Keratinocyte (primary cell): ENCODE data around the gene SLC4A1AP. TPM values are rescaled to one million over a fixed set of nuclear protein-coding genes. Genes with fewer than 3 reads are reported as not detected.
A peak's percentile ranks its signal among the peaks of the same experiment; 100 is the strongest.

Source experiments
- DNase-seq: peaks from one replicate; pipeline ENCODE4 v3.0.0-alpha.2; 2011; ENCODE audit warnings: low read depth, missing footprints, low spot score
- FAIRE-seq: peaks from 2 replicates; lab custom pipeline; 2011; peaks lifted over from hg19 to GRCh38; lab: Jason Lieb, UNC
- H2AFZ ChIP-seq: 2 replicates; pipeline ENCODE4 v1.6.0; 2012; ENCODE audit warnings: low read length, control low read depth, inconsistent platforms; ENCODE audit not compliant: control insufficient read depth
- H3K27ac ChIP-seq: 2 replicates; pipeline ENCODE4 v1.5.1; 2011; ENCODE audit warnings: low read length; ENCODE audit not compliant: control insufficient read depth, insufficient read depth
- H3K27me3 ChIP-seq: 3 replicates; pipeline ENCODE4 v1.6.0; 2011; ENCODE audit warnings: low read length; ENCODE audit not compliant: control insufficient read depth, insufficient read depth; ENCODE audit errors: extremely low read depth
- H3K36me3 ChIP-seq, 2 experiments: 2 replicates in 1 of 2; 3 replicates in 1 of 2; pipeline ENCODE4 v1.5.1; 2011; ENCODE audit warnings: low read length in 2 of 2, mild to moderate bottlenecking in 1 of 2; ENCODE audit not compliant: control insufficient read depth in 2 of 2, insufficient read depth in 2 of 2; ENCODE audit errors: extremely low read depth in 1 of 2
- H3K4me1 ChIP-seq: 3 replicates; pipeline ENCODE4 v1.5.1; 2011; ENCODE audit warnings: low read length; ENCODE audit not compliant: control insufficient read depth, insufficient read depth; ENCODE audit errors: extremely low read depth
- H3K4me2 ChIP-seq: 3 replicates; pipeline ENCODE4 v1.6.0; 2011; ENCODE audit warnings: low read depth, low read length; ENCODE audit not compliant: control insufficient read depth, insufficient read depth; ENCODE audit errors: extremely low read depth
- H3K4me3 ChIP-seq, 3 experiments: fragments of 200-600 bp in 1 of 3; sonication (generic) in 1 of 3; 2 replicates in 2 of 3; 3 replicates in 1 of 3; pipeline ENCODE4 v1.5.1; 2011 to 2016; ENCODE audit warnings: low read length in 3 of 3, mild to moderate bottlenecking in 3 of 3, control low read depth in 2 of 3, inconsistent platforms in 1 of 3, low read depth in 1 of 3, mixed read lengths in 1 of 3, mixed run types in 1 of 3, moderate library complexity in 1 of 3; ENCODE audit not compliant: control insufficient read depth in 2 of 3, insufficient read depth in 2 of 3; ENCODE audit errors: extremely low read depth in 1 of 3
- H3K79me2 ChIP-seq: 2 replicates; pipeline ENCODE4 v1.6.0; 2012; ENCODE audit warnings: low read length; ENCODE audit not compliant: control insufficient read depth, insufficient read depth
- H3K9ac ChIP-seq: 3 replicates; pipeline ENCODE4 v1.6.0; 2011; ENCODE audit warnings: low read length; ENCODE audit not compliant: control insufficient read depth, insufficient read depth; ENCODE audit errors: extremely low read depth
- H3K9me1 ChIP-seq: 3 replicates; pipeline ENCODE4 v1.6.0; 2011; ENCODE audit warnings: low read length; ENCODE audit not compliant: control insufficient read depth, insufficient read depth; ENCODE audit errors: extremely low read depth
- H3K9me3 ChIP-seq: 2 replicates; pipeline ENCODE4 v1.5.1; 2012; ENCODE audit warnings: low read depth, low read length; ENCODE audit not compliant: control insufficient read depth
- H4K20me1 ChIP-seq: 3 replicates; pipeline ENCODE4 v1.6.0; 2011; ENCODE audit warnings: low read length; ENCODE audit not compliant: control insufficient read depth, insufficient read depth; ENCODE audit errors: extremely low read depth
- CTCF ChIP-seq, 3 experiments: IDR thresholded peaks in 1 of 3; conservative IDR thresholded peaks in 1 of 3; optimal IDR thresholded peaks in 1 of 3; 2 replicates in 2 of 3; 3 replicates in 1 of 3; pipeline versions ENCODE3 to v1.5.1; 2011; ENCODE audit warnings: low read length in 3 of 3, mild to moderate bottlenecking in 3 of 3, moderate library complexity in 2 of 3, control low read depth in 1 of 3, inconsistent platforms in 1 of 3; ENCODE audit not compliant: insufficient read depth in 2 of 3; ENCODE audit errors: extremely low read depth in 1 of 3
- EZH2 ChIP-seq: IDR thresholded peaks from one replicate; pipeline ENCODE4 v1.6.1; 2012; ENCODE audit warnings: inconsistent platforms, mild to moderate bottlenecking, low read length, moderate library complexity
- dilution Hi-C: fragments of 300-500 bp; cut with MboI; formaldehyde crosslinking; loops from one replicate; pipeline ENCODE4 v1.7.0; 2020; ENCODE audit warnings: low sequenced_read_pairs; ENCODE audit not compliant: extremely low pct_ligation_motif_present
- polyA plus RNA-seq, 5 experiments: library from polyadenylated mRNA; depleted of rRNA in 3 of 5; stranded (reverse) in 3 of 5; stranded (forward) in 1 of 5; unstranded in 1 of 5; fragments of >200 nt; gene quantifications; 1 replicate in 1 of 5; 2 replicates in 3 of 5; 3 replicates in 1 of 5; pipeline versions ENCODE4 v1.2.1 to v1.2.3, GENCODE V29; 2011 to 2012; ENCODE audit warnings: missing spikeins in 2 of 5, low read depth in 1 of 5, low replicate concordance in 1 of 5

The SLC4A1AP gene
- polyA plus RNA-seq, 1 donor (not counting 4 experiments of a cell fraction or from before 2014, with no cell fraction given) = 17.0 TPM

DNA sequence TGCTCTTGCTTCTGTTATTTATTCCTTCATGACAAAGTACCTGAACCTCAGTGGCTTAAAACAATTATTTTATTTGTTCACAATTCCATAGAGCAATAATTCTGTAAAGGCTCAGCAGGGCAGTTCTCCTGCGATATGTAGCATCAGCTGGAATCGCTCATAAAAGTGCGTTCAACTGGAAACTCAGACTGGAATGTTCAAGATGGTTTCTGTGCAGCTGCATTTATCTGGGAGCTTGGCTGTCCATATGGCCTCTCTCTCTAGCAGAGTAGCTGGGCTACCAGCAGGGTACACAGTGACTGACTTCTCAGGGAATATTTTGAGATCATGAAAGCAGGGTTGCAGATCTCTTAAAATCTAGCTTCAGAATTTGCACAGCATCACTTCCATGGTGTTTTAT lies 48.4 kb upstream of the SLC4A1AP start:
- H3K9ac ChIP-seq = no peak overlapping the region
- H4K20me1 ChIP-seq = no peaks in the 10 kb centered on the region
- H3K4me1 ChIP-seq = no peaks in the 10 kb centered on the region
- H3K4me2 ChIP-seq = no peak overlapping the region
- FAIRE-seq = no peak
- no peak overlapping the region for H2AFZ ChIP-seq
- H3K27me3 ChIP-seq = no peaks in the 10 kb centered on the region
- no peaks in the 10 kb centered on the region for H3K9me1 ChIP-seq
- H3K4me3 ChIP-seq = no peak overlapping the region
- no peak overlapping the region for H3K27ac ChIP-seq
- dilution Hi-C loops = no loop called here
- no peaks in the 10 kb centered on the region for H3K9me3 ChIP-seq
- DNase-seq = no peak
- H3K79me2 ChIP-seq = no peaks in the 10 kb centered on the region
- TF ChIP-seq CTCF (optimal IDR thresholded peaks at IDR 0.05 in 1 of 3, IDR thresholded peaks at IDR 0.05 in 1 of 3, conservative IDR thresholded peaks at IDR 0.05 in 1 of 3; ENCODE audit: extremely low read depth in 1 of 3, insufficient read depth in 2 of 3, low read length in 3 of 3) (no peak), EZH2 (no peak)
- peaks cover 8 to 19% of the 10 kb centered on the region in 2 experiments for H3K36me3 ChIP-seq

DNA sequence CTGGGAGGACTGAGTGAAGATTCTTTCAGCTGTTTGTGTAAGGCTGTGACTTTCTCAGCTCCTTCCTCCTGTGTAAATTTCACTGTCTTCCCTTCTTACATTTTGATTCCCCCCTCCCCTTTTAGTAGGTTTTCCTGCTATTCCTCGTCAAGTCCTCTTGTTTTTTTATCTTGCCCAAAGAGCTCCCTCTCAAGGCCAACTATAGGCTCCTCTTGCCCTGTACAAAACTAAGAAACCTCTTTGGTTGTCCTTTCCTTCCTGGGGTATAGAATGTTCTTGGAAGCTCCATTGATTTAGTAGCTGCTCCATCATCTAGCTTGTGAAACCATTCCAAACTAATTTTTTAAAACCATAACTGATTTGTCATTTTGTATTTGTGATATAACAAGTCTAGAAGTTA lies 42.2 kb upstream of the SLC4A1AP start:
- Histone ChIP-seq H3K4me1 (peaks cover 16% of the 10 kb centered on the region), H4K20me1 (no peaks in the 10 kb centered on the region), H3K27ac (no peak overlapping the region), H3K27me3 (no peaks in the 10 kb centered on the region), H3K9ac (no peak overlapping the region), H2AFZ (no peak overlapping the region), H3K4me2 (no peak overlapping the region), H3K9me3 (no peaks in the 10 kb centered on the region), H3K9me1 (no peaks in the 10 kb centered on the region), H3K4me3 (no peak overlapping the region), H3K79me2 (no peaks in the 10 kb centered on the region), H3K36me3 (peaks cover 8 to 13% of the 10 kb centered on the region in 2 experiments)
- TF ChIP-seq EZH2 = no peak
- TF ChIP-seq CTCF (optimal IDR thresholded peaks at IDR 0.05 in 1 of 3, IDR thresholded peaks at IDR 0.05 in 1 of 3, conservative IDR thresholded peaks at IDR 0.05 in 1 of 3; ENCODE audit: extremely low read depth in 1 of 3, insufficient read depth in 2 of 3, low read length in 3 of 3) = peak in 1 of 3 experiments; percentile 4
- FAIRE-seq (no peak), DNase-seq (no peak)
- dilution Hi-C loops = no loop called here
